ENCODE results near the gene C3orf49.

DNA sequence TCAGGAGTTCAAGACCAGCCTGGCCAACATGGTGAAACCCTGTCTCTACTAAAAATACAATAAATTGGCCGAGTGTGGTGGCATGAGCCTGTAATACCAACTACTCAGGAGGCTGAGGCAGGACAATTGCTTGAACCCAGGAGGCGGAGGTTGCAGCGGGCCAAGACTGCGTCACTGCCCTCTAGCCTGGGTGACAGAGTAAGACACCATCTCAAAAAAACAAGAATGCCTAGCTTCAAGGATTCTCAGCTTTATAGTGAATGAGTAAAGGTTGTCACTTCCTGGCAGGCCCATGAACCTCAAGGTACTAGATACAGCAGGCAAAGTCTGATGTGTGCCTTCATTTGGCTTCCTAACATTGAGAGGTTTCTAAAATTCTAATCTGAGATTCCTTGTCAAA lies 30.1 kb downstream of the C3orf49 start:
- TF ChIP-seq FOSL1 (IDR thresholded peaks at IDR 0.05; ENCODE audit: low read depth) (no peak), POLR2A (IDR thresholded peaks at IDR 0.05; ENCODE audit: borderline replicate concordance, extremely low read depth, insufficient read depth, insufficient read length) (no peak), EZH2 (IDR thresholded peaks at IDR 0.05) (no peak), SP1 (IDR thresholded peaks at IDR 0.05; ENCODE audit: low read depth) (no peak), EZH2phosphoT487 (IDR thresholded peaks at IDR 0.05; ENCODE audit: borderline replicate concordance) (no peak)
- TF ChIP-seq, protein P1, sequence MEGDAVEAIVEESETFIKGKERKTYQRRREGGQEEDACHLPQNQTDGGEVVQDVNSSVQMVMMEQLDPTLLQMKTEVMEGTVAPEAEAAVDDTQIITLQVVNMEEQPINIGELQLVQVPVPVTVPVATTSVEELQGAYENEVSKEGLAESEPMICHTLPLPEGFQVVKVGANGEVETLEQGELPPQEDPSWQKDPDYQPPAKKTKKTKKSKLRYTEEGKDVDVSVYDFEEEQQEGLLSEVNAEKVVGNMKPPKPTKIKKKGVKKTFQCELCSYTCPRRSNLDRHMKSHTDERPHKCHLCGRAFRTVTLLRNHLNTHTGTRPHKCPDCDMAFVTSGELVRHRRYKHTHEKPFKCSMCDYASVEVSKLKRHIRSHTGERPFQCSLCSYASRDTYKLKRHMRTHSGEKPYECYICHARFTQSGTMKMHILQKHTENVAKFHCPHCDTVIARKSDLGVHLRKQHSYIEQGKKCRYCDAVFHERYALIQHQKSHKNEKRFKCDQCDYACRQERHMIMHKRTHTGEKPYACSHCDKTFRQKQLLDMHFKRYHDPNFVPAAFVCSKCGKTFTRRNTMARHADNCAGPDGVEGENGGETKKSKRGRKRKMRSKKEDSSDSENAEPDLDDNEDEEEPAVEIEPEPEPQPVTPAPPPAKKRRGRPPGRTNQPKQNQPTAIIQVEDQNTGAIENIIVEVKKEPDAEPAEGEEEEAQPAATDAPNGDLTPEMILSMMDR (IDR thresholded peaks at IDR 0.05 in 2 of 3, conservative IDR thresholded peaks at IDR 0.05 in 1 of 3; ENCODE audit: borderline replicate concordance in 1 of 3, insufficient read depth in 1 of 3, low read depth in 2 of 3, low read length in 2 of 3), result no peak
- TF ChIP-seq, protein P2, sequence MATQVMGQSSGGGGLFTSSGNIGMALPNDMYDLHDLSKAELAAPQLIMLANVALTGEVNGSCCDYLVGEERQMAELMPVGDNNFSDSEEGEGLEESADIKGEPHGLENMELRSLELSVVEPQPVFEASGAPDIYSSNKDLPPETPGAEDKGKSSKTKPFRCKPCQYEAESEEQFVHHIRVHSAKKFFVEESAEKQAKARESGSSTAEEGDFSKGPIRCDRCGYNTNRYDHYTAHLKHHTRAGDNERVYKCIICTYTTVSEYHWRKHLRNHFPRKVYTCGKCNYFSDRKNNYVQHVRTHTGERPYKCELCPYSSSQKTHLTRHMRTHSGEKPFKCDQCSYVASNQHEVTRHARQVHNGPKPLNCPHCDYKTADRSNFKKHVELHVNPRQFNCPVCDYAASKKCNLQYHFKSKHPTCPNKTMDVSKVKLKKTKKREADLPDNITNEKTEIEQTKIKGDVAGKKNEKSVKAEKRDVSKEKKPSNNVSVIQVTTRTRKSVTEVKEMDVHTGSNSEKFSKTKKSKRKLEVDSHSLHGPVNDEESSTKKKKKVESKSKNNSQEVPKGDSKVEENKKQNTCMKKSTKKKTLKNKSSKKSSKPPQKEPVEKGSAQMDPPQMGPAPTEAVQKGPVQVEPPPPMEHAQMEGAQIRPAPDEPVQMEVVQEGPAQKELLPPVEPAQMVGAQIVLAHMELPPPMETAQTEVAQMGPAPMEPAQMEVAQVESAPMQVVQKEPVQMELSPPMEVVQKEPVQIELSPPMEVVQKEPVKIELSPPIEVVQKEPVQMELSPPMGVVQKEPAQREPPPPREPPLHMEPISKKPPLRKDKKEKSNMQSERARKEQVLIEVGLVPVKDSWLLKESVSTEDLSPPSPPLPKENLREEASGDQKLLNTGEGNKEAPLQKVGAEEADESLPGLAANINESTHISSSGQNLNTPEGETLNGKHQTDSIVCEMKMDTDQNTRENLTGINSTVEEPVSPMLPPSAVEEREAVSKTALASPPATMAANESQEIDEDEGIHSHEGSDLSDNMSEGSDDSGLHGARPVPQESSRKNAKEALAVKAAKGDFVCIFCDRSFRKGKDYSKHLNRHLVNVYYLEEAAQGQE (IDR thresholded peaks at IDR 0.05; ENCODE audit: low read depth), result no peak
